GM13976 (cell line): ENCODE data around the gene SYNJ2.

Source experiments
- DNase-seq: peaks from one replicate; pipeline ENCODE4 v3.0.0; 2012; ENCODE audit warnings: low spot score
- CTCF ChIP-seq: IDR thresholded peaks from 2 replicates; pipeline ENCODE4 v1.5.1; 2012; ENCODE audit warnings: borderline replicate concordance, mild to moderate bottlenecking; ENCODE audit not compliant: insufficient read depth; ENCODE audit errors: extremely low read depth, missing control alignments, control extremely low read depth
- in situ Hi-C: fragments of 300-500 bp; cut with MboI; formaldehyde crosslinking; loops from one replicate; pipeline ENCODE4 v1.12.0; 2022; ENCODE audit warnings: low sequenced_read_pairs, mixed read lengths, inconsistent platforms; ENCODE audit not compliant: unreplicated experiment

The SYNJ2 gene

GRCh38 chr6:158085261-158086053 lies 103.8 kb downstream of the SYNJ2 start:
- in situ Hi-C loops: no loop called here
- TF ChIP-seq CTCF: no peak
- no peak for DNase-seq

- in situ Hi-C loops: no loop called here
- peak; percentile 18 for DNase-seq
These were observed 104.4 kb downstream of the SYNJ2 start for GRCh38 chr6:158086054-158086503.

GRCh38 chr6:158086504-158087223 lies 105.0 kb downstream of the SYNJ2 start:
- TF ChIP-seq CTCF: no peak
- peak; percentile 59 for DNase-seq
- in situ Hi-C loops: no loop called here

More at GRCh38 chr6:158086054-158086503, 104.4 kb downstream of the SYNJ2 start:
- TF ChIP-seq CTCF: no peak

- no peak for DNase-seq
- TF ChIP-seq CTCF: no peak
- in situ Hi-C loops: no loop called here
These were observed 105.7 kb downstream of the SYNJ2 start for GRCh38 chr6:158087224-158087867.

- in situ Hi-C loops: no loop called here
- no peak for DNase-seq
- no peak for TF ChIP-seq CTCF
These were observed 111.1 kb downstream of the SYNJ2 start for GRCh38 chr6:158092806-158093205.

- no peak for TF ChIP-seq CTCF
- no peak for DNase-seq
These were observed 113.4 kb downstream of the SYNJ2 start for GRCh38 chr6:158095031-158095430.

More at GRCh38 chr6:158095031-158095430, 113.4 kb downstream of the SYNJ2 start:
- in situ Hi-C loops: no loop called here
